IPS-18c (cell line): ENCODE data around the gene ARID1B.

Source experiments
- H3K4me3 ChIP-seq: 2 replicates; pipeline ENCODE4 v1.7.0; 2013; ENCODE audit warnings: low read depth, mild to moderate bottlenecking, low read length, moderate library complexity; ENCODE audit not compliant: insufficient read depth
- H3K9me3 ChIP-seq: one replicate; pipeline ENCODE4 v1.6.1; 2013; ENCODE audit warnings: mild to moderate bottlenecking, low read length, moderate library complexity; ENCODE audit not compliant: control insufficient read depth, insufficient read depth

Gene ARID1B

DNA sequence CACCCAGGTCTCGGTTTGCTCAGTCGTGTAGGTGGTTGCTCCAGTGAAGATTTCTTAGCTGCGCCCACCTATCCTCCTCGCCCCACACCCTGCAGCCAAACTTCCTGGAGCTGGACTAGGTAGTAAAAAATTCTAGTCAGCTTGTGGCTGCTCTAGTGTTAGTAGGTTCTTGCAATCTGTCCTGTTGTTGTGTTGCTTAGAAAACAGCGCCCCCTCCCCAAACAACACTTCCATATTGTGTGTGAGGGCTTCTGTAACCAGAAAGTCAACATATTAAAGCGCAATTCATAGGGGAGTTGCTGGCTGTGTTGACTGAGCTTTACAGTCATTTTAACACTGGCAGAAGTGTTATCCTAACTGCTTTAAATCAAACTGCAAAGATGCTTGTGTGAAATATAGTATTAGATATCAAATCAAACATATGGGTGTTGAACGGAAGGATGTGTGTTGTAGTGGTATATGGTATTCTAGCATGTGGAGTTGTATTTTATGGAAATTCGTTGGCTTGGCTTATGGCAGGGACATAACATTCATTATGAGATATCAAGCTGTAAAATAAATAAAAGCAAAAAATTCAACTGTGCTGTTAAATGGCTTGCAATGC is 122.5 kb downstream of the ARID1B start:
- Histone ChIP-seq H3K9me3 (no peaks in the 10 kb centered on the region), H3K4me3 (no peak overlapping the region)

DNA sequence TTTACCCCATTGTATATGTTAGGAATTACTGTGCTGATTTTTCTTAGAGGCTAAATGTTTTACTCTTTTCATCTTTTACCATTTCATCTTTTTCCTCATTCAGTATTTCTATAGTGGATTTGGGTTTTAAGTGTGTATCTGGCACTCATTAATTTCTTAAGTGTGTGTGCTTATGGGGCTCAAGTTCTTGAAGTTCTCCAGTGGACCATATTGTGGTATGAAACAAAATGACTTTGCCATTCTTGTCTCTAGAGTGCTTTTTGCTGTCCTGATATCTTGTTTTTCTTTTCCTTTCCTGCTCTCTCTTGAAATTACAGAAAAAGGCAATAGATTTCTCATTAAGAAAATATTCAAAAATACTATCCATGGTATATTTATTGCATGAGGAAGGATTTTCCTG is 123.1 kb downstream of the ARID1B start:
- H3K4me3 ChIP-seq: no peak overlapping the region
- no peaks in the 10 kb centered on the region for H3K9me3 ChIP-seq

DNA sequence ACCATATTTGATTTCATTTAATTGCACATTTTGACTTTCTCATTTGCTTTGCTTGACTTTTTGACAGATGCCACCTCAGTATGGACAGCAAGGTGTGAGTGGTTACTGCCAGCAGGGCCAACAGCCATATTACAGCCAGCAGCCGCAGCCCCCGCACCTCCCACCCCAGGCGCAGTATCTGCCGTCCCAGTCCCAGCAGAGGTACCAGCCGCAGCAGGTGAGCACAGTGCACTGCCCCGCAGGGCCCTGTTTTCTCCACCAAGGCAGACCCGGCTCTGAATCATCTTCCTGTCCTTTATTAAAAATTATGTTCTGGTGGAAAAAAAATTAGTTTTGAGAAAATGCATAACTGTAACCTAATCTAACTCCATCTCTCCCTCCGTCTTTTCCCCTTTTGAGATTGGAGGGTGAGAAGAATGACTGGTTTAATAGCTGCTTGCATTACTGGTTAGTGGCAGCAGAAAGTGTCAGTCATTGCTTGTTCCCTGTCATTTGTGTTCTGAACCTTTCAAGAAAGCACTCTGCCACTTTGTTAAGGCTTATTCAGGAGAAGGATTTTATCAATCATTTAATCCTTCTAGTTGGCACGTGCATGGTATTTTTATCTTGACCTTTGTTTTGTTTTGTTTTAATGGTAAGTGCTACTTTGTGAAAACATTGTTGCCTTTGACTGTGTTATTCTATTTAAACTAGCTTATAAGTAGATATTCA is 124.3 kb downstream of the ARID1B start:
- Histone ChIP-seq H3K9me3 (no peaks in the 10 kb centered on the region), H3K4me3 (no peak overlapping the region)

DNA sequence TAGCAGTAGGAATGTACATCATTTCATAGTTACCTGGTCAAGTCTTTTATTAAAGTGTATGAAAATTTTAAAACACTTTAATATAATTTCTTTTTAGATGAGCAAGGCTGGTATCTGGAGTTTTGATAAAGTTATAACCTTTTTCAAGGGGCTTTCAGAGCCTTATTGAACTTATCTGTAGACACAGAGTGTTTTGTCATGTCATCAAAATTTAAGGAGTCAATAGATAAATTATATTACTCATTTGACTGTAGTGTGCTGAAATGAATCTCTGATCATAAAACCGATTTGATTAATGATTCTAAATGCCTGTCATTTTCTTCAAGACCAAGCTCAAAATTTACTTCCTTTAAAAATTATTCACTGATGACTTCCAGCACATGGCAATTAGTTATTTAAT is 125.6 kb downstream of the ARID1B start:
- Histone ChIP-seq H3K4me3 (no peak overlapping the region), H3K9me3 (no peaks in the 10 kb centered on the region)

DNA sequence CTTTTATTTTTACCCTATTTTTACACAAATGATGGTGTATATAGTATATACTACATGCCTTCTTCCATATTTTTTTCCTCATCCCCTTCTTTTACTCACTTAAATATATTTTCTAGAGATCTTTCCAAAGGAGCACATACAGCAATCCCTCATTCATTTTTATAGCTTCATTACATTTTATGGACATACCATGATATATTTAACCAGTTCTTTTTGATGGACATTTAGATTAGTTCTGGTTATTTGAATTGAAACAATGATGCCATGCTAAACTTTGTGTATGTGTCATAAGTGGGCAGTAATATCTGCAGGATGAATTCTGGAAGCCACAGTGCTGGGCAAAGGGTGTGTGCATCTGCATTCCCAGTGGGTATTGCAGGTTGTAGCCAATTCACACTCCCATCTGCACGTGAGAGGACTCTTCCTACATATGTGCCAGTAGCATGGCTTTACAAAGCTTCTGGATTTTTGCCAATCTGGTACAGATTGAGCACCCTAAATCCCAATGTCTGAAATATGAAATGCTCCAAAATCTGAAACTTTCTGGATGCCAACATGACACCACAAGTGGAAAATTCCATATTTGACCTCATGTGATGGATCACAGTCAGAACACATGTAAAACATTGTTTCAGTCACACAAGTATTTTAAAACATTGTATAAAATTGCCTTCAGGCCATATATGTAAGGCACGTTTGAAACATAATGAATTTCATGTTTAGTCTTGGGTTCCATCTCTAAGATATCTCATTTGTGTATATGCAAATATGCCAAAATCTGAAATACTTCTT is 127.2 kb downstream of the ARID1B start:
- H3K9me3 ChIP-seq: no peaks in the 10 kb centered on the region
- no peak overlapping the region for H3K4me3 ChIP-seq

DNA sequence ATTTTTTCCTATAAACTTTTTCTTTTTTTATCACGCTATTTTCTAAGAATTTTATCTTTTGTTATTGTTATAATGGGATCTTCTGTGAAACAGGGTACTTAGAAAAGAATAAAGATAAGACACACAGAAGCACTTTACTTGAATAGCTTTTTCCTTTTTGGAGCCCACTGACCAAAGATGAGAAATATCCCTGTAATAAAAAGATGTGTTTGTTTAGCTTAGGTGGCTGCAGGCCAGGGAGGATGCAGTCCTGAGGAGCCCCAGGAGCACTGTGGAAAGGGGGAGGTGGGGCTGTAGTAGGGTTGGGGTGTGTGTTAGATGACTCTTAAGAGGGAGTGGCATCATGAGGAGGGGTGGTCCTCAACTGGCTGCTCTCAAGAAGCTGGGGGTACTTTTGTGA is 128.6 kb downstream of the ARID1B start:
- Histone ChIP-seq H3K4me3 (no peak overlapping the region), H3K9me3 (no peaks in the 10 kb centered on the region)

DNA sequence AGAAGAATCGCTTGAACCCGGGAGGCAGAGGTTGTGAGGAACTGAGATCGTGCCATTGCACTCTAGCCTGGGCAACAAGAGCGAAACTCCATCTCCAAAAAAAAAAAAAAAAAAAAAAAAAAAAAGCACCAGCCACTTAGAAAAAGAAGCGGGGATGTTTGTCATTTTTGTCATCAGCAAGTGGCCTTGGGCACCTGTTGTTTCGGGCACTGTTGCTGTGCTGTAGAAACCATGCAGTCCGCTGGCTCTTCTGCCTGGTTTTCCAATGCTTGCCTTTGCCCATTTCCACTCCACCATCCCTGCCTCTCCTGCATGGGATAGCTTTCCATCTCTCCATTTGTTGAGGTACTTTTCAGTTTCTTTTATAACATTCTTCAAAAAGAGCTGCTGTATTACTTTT is 129.3 kb downstream of the ARID1B start:
- Histone ChIP-seq H3K4me3 (no peak overlapping the region), H3K9me3 (no peaks in the 10 kb centered on the region)

DNA sequence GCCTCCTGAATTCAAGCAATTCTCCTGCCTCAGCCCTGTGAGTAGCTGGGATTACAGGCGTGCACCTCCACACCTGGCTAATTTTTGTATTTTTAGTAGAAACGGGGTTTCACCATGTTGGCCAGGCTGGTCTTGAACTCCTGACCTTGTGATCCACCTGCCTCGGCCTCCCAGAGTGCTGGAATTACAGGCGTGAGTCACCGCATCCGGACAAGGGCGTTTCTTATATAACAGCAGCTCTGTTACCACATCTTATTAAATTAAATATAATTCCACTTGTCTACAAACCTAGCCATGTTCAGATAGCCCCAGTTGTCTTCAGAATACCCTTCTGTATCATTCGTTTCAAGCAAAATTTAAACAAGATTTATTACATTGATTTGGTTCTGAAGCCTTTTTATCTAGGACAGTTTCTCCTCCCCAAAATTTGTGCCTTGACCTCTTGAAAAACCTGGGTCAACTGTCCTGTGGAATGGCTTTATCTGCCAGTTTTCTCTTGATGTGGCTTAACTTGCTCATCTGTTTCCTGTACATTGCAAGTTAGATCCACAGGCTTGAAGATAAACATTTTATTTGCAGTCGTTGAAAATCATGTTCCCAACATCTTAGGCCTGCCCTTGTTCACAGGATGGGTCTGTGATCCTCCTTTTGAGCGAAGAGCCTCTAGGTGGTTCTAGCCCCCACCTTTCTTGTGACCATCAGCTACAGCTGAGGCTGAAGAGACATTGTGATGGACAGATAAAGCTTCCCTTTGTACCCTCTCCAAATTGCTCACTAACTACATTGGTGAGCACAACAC is 132.2 kb downstream of the ARID1B start:
- Histone ChIP-seq H3K4me3 (no peak overlapping the region), H3K9me3 (no peaks in the 10 kb centered on the region)

DNA sequence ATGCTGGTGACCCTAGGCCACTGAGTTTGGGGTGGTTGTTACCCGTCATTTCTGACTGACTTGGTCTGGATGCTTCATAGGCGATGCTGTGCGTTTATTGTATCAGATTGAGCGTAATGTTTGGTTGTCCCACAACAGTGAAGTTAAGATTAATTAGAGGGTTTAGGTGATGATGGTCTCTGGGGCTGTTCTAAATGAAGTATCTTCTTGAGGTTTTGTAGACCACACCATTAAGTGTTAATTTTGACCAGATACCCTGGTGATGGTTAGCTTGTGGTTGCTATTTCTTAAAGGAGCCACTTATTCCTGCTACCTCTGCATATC is 132.8 kb downstream of the ARID1B start:
- no peaks in the 10 kb centered on the region for H3K9me3 ChIP-seq
- no peak overlapping the region for H3K4me3 ChIP-seq

DNA sequence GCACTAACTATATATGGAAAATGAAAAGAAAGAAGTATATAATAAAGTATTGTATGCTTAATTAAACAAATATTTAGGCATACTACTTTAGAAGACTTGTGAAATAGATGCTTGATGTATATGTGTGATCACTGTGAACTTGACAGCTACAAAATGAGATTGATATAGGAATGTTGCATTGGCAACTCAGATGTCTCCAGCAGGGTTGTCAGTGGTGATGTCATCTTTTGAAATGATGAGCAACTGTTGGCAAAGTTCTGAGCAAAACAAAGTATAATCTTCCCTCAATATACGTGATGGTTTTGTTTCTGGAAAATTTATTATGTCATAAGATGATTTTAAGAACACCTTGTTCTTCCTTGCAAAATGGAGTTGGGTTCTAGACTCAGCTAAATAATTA is 133.8 kb downstream of the ARID1B start:
- H3K9me3 ChIP-seq: no peaks in the 10 kb centered on the region
- H3K4me3 ChIP-seq: no peak overlapping the region

DNA sequence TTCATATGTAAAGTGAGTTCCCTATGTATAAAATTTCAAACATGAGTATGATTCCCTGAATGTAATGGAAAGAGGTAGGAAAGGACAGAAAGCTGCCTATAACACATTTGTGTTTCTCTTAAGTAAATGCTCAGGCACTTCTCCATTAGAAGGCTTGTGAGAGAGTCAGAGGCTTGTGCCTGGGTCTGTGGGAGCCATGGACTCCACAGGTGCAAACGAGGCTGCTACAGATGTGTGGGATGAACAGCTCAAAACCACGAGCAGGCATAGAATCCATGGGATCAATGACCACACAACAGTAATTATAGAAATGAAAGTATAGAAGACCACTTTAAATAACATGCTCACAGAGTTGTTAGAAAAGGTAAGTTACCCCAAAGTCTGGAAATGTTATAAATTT is 134.4 kb downstream of the ARID1B start:
- Histone ChIP-seq H3K9me3 (no peaks in the 10 kb centered on the region), H3K4me3 (no peak overlapping the region)

DNA sequence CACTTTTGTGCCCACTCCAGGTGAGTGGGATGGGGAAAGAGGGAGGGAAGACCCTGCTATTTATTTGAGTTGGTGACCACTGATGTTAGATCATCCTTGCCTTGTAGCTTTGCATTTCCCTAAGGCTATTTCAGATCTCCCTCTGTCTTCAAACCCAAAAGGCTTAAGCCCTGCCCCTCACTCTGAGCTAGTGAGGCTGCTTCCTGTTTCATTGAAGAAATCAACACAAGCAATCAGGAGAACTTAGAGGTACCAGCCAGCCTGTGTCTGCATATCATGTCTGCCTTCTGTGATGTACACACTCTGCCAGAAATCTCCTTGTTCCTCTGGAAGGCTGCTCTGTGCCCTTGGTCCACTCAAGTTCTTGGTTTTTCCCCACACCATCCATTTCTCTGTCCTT is 135.3 kb downstream of the ARID1B start:
- Histone ChIP-seq H3K9me3 (no peaks in the 10 kb centered on the region), H3K4me3 (no peak overlapping the region)

DNA sequence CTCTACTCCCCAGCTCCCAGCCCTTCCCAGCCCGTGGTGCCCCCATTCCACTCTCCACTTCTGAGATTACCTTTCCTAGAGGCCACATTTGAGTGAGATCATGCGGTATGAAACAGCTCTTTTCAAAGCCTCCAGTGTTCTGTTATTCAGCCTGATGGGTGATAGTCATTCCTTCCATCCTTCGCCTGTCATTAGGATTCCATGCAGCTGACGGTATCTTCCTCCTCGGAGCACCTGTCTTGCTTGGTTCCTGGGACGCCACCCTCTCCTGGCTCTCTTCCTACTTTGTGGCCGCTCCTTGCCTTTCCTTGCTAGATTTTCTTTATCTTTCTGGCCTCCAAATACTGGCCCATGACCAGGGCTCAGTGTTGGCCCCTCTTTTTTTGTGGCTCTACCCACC is 137.0 kb downstream of the ARID1B start:
- H3K9me3 ChIP-seq: no peaks in the 10 kb centered on the region

DNA sequence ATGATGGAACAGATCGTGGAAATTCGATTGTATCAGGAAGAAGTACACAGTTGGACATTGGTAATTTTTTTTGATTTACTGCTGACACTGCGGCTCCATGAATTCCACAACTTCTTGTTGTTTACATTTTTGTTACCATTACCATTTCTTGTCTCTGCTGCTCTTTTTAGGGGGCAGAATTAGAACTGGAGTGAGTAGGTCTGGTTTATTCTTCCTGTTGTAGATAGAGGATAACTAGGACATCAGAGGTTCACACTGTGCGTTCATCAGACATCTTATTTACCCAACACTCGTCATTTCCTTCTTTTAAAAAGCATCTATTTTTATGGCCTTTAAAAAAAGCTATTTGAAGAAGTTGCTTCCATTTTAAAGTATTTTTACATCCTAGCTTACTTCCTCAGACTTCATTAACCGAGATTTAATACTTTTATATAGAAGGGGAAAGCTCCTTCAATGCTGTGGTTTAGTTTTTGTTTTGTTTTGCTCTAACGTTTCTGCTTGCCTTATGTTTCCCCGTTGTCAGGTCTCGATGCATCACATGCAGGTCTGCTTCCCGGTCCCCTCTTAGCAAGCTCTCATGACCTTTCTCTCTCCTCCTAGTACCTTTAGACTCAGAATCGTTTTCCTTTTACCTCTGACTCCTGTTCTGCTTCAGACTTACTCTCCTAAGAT is 139.1 kb downstream of the ARID1B start:
- no peaks in the 10 kb centered on the region for H3K9me3 ChIP-seq
- H3K4me3 ChIP-seq: no peak overlapping the region

More for the DNA sequence above, 137.0 kb downstream of the ARID1B start:
- H3K4me3 ChIP-seq: no peak overlapping the region

DNA sequence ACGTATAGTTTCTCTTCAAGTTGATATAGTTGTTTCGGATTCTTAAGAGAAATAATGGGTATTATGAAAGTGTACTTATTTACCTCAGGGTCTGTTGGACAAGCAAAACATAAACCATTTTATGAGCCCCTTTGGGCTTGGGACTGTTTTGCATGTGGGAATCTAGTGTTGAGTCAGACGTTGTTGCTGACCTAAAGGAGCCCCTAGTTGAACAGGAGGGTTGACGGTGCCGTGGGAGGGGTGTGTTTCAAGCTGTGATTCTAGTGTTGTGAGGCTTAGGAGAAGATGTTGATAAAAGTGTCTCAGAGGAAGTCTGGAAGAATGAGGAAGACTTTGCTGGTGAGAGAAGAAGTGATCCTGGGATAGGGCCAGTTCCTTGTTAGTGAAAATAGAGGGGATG is 140.0 kb downstream of the ARID1B start:
- Histone ChIP-seq H3K4me3 (no peak overlapping the region), H3K9me3 (no peaks in the 10 kb centered on the region)

DNA sequence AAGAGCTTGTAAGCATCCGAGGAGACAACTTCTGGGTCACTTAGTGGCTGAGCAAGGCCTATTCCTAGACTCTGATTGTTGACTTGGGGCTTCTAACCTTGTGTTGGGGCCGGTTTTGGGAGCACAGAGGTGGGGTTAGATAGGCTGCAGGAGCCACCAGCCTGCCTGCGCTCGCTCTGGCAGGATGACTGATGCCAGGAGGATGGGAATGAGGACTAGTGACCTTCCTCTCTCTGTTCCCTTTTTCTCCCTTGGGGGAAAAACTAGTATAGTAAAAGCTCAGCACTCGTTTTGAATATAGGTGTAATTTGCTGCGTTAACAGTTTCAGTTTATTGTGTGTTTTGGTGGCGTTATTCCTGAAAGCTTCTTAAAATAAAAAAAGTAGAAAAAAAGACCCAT is 141.5 kb downstream of the ARID1B start:
- H3K4me3 ChIP-seq: no peak overlapping the region

DNA sequence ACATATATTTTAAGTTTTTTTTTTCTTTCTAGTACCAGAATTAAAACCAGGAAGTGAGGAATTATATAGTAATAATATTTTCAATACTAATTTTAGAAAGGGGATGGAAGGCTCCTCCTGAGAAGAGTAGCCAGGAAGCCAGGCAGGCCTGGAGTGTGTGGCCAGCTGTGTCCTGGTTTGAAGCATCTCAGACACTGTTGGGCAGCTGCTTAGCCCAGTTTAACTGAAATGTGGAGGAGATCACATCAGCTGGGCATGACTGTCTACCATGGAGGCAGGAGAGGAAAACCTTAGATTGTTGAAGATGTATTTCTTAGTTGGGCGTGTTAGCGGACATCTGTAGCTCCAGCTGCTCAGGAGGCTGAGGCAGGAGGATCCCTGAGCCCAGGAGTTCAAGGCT is 142.2 kb downstream of the ARID1B start:
- Histone ChIP-seq H3K9me3 (no peaks in the 10 kb centered on the region), H3K4me3 (no peak overlapping the region)

More for the DNA sequence above, 141.5 kb downstream of the ARID1B start:
- H3K9me3 ChIP-seq: no peaks in the 10 kb centered on the region
